CD14-positive monocyte (primary cell): Measurements from ENCODE around the gene TMEM181. TPM values are rescaled to one million over a fixed set of nuclear protein-coding genes. Genes with fewer than 3 reads are reported as not detected.

Experiments
- DNase-seq, 3 donors: peaks; one replicate each; pipeline ENCODE4 v3.0.0-alpha.2; 2011 to 2022
- H2AFZ ChIP-seq: 2 replicates; pipeline ENCODE4 v1.6.0; 2012; ENCODE audit warnings: mild to moderate bottlenecking, low read depth, low read length, inconsistent platforms; ENCODE audit not compliant: insufficient read depth, poor library complexity, severe bottlenecking
- H3K27ac ChIP-seq, 2 donors: 1 replicate in 1 of 2; 2 replicates in 1 of 2; pipeline ENCODE4 v1.5.1; 2012 to 2013; ENCODE audit warnings: low read length in 2 of 2, control low read depth in 1 of 2, inconsistent platforms in 1 of 2, low read depth in 1 of 2, mild to moderate bottlenecking in 1 of 2
- H3K27me3 ChIP-seq, 2 donors: one replicate each; pipeline versions ENCODE4 v1.6.0 to v1.6.1; 2011 to 2013; ENCODE audit warnings: low read length in 2 of 2; ENCODE audit not compliant: control insufficient read depth in 2 of 2, insufficient read depth in 2 of 2
- H3K36me3 ChIP-seq, 2 donors: replicated peaks in 1 of 2; 1 replicate in 1 of 2; 2 replicates in 1 of 2; pipeline versions ENCODE4 v1.5.1 to v1.6.1; 2012 to 2013; ENCODE audit warnings: low read length in 2 of 2, control low read depth in 1 of 2, inconsistent platforms in 1 of 2, mild to moderate bottlenecking in 1 of 2; ENCODE audit not compliant: insufficient read depth in 2 of 2, control insufficient read depth in 1 of 2
- H3K4me1 ChIP-seq, 2 donors: 1 replicate in 1 of 2; 2 replicates in 1 of 2; pipeline versions ENCODE4 v1.5.1 to v1.6.1; 2012 to 2013; ENCODE audit warnings: low read length in 2 of 2, control low read depth in 1 of 2, inconsistent platforms in 1 of 2, mild to moderate bottlenecking in 1 of 2, moderate library complexity in 1 of 2; ENCODE audit not compliant: insufficient read depth in 2 of 2, control insufficient read depth in 1 of 2
- H3K4me2 ChIP-seq: replicated peaks from 2 replicates; pipeline ENCODE3; 2012; ENCODE audit warnings: low read length, moderate library complexity, mild to moderate bottlenecking; ENCODE audit not compliant: poor library complexity, severe bottlenecking; ENCODE audit errors: extremely low read depth
- H3K4me3 ChIP-seq, 3 experiments: fragments of 200-600 bp in 1 of 3; sonication (generic) in 1 of 3; replicated peaks in 1 of 3; 1 replicate in 2 of 3; 2 replicates in 1 of 3; pipeline ENCODE4 v1.5.1; 2011 to 2013; ENCODE audit warnings: low read length in 3 of 3, mild to moderate bottlenecking in 3 of 3, control low read depth in 2 of 3, low read depth in 2 of 3, inconsistent platforms in 1 of 3, moderate library complexity in 1 of 3
- H3K79me2 ChIP-seq: 2 replicates; pipeline ENCODE4 v1.6.0; 2012; ENCODE audit warnings: mild to moderate bottlenecking, control low read depth, inconsistent platforms, low read length, moderate library complexity; ENCODE audit not compliant: insufficient read depth
- H3K9ac ChIP-seq: 2 replicates; pipeline ENCODE4 v1.6.0; 2017; ENCODE audit warnings: low read length, mild to moderate bottlenecking; ENCODE audit not compliant: insufficient read depth, poor library complexity, severe bottlenecking
- H3K9me3 ChIP-seq, 2 donors: replicated peaks in 1 of 2; 1 replicate in 1 of 2; 2 replicates in 1 of 2; pipeline versions ENCODE4 v1.5.1 to v1.6.1; 2012 to 2013; ENCODE audit warnings: low read length in 2 of 2, control low read depth in 1 of 2; ENCODE audit not compliant: control insufficient read depth in 1 of 2, insufficient read depth in 1 of 2
- H4K20me1 ChIP-seq: 2 replicates; pipeline ENCODE4 v1.6.0; 2012; ENCODE audit warnings: mild to moderate bottlenecking, low read length, control low read depth, moderate library complexity; ENCODE audit not compliant: insufficient read depth
- H3K27ac Mint-ChIP-seq, 7 donors: one replicate each; pipeline ENCODE4 v1.8.0; 2020; ENCODE audit warnings: mild to moderate bottlenecking in 7 of 7, mixed read lengths in 7 of 7, moderate library complexity in 6 of 7, inconsistent platforms in 2 of 7
- H3K27me3 Mint-ChIP-seq, 3 donors: one replicate each; pipeline ENCODE4 v1.8.0; 2021 to 2022; ENCODE audit warnings: low read depth in 3 of 3, mild to moderate bottlenecking in 3 of 3, mixed read lengths in 3 of 3, moderate library complexity in 3 of 3, inconsistent platforms in 1 of 3
- H3K36me3 Mint-ChIP-seq, 2 donors: one replicate each; pipeline ENCODE4 v1.8.0; 2020; ENCODE audit warnings: mixed read lengths in 2 of 2, inconsistent platforms in 1 of 2, mild to moderate bottlenecking in 1 of 2
- H3K4me1 Mint-ChIP-seq: one replicate; pipeline ENCODE4 v1.8.0; 2020; ENCODE audit warnings: mild to moderate bottlenecking, mixed read lengths
- H3K4me3 Mint-ChIP-seq, 2 donors: one replicate each; pipeline ENCODE4 v1.8.0; 2020; ENCODE audit warnings: mild to moderate bottlenecking in 2 of 2, mixed read lengths in 2 of 2, moderate library complexity in 1 of 2
- H3K9me3 Mint-ChIP-seq, 7 donors: one replicate each; pipeline ENCODE4 v1.8.0; 2020 to 2022; ENCODE audit warnings: mixed read lengths in 7 of 7, mild to moderate bottlenecking in 6 of 7, moderate library complexity in 6 of 7, inconsistent platforms in 2 of 7
- CTCF ChIP-seq: fragments of 200-600 bp; IDR thresholded peaks from one replicate; pipeline ENCODE4 v1.8.0; 2022; ENCODE audit warnings: antibody characterized with exemption, mild to moderate bottlenecking
- WGBS: methylation state at CpG from one replicate; pipeline ENCODE4 v1.1.5; 2013; ENCODE audit warnings: missing lambda C conversion rate; ENCODE audit not compliant: insufficient coverage; 5-methylcytosine and 5-hydroxymethylcytosine counted together
- intact Hi-C, 2 donors: fragments of 100-400 bp; cut with micrococcal nuclease; formaldehyde crosslinking; loops; one replicate each; pipeline versions ENCODE4 v1.15.0 to v1.15.1; 2023
- polyA plus RNA-seq, 3 donors: library from polyadenylated mRNA; depleted of rRNA in 1 of 3; unstranded in 2 of 3; stranded (reverse) in 1 of 3; fragments of 300-500 nt in 2 of 3; fragments of >200 nt in 1 of 3; fragmentation: Illumina TruSeq in 2 of 3; gene quantifications; 1 replicate in 2 of 3; 2 replicates in 1 of 3; pipeline ENCODE4 v1.2.3, GENCODE V29; 2012 to 2021

The TMEM181 gene
- polyA plus RNA-seq, 3 donors: 2.4 to 6.8 (median 2.6) TPM

- no peak for TF ChIP-seq CTCF
- H3K4me1 Mint-ChIP-seq: peaks cover 13% of the 10 kb centered on the region
- Histone ChIP-seq H3K36me3 (peaks cover 66 to 94% of the 10 kb centered on the region in 2 donors), H3K79me2 (peaks cover 19% of the 10 kb centered on the region), H3K9ac (no peak overlapping the region), H3K27me3 (no peaks in the 10 kb centered on the region), H3K27ac (peak overlapping the region in 1 of 2 donors; percentile 67), H2AFZ (no peak overlapping the region), H3K4me3 (no peak overlapping the region), H3K9me3 (no peaks in the 10 kb centered on the region), H3K4me1 (peaks cover 3 to 12% of the 10 kb centered on the region in 2 donors), H3K4me2 (no peak overlapping the region), H4K20me1 (peaks cover 79% of the 10 kb centered on the region)
- no peaks in the 10 kb centered on the region for H3K9me3 Mint-ChIP-seq
- H3K36me3 Mint-ChIP-seq: peaks cover 65 to 82% of the 10 kb centered on the region in 2 donors
- DNase-seq: no peak
- intact Hi-C loops: loop anchor here in 1 of 2 donors (5.0 kb wide), 1 partner anchor 59 kb away; no protein-coding TSS in a partner anchor
- peak overlapping the region in 5 of 7 donors; percentile 6 to 83 (median 80) for H3K27ac Mint-ChIP-seq
- H3K4me3 Mint-ChIP-seq: no peak overlapping the region
- 95% methylated on average over 9 of the region's 11 CpGs for WGBS
- peaks cover 0 to 2% (median 2%) of the 10 kb centered on the region in 3 donors for H3K27me3 Mint-ChIP-seq
These were observed 73.2 kb downstream of the TMEM181 start for GRCh38 chr6:158633127-158633526.

- Histone ChIP-seq H3K4me1 (peaks cover 3 to 12% of the 10 kb centered on the region in 2 donors), H3K9ac (no peak overlapping the region), H2AFZ (no peak overlapping the region), H3K36me3 (peaks cover 64 to 94% of the 10 kb centered on the region in 2 donors), H3K27ac (peak overlapping the region in 1 of 2 donors; percentile 30), H3K27me3 (no peaks in the 10 kb centered on the region), H3K9me3 (no peaks in the 10 kb centered on the region), H3K4me3 (no peak overlapping the region), H4K20me1 (peaks cover 83% of the 10 kb centered on the region), H3K4me2 (no peak overlapping the region), H3K79me2 (peaks cover 36% of the 10 kb centered on the region)
- peaks cover 23% of the 10 kb centered on the region for H3K4me1 Mint-ChIP-seq
- peak overlapping the region in 2 of 7 donors; percentile 37 to 70 for H3K27ac Mint-ChIP-seq
- no CpG with 5 or more reads among the region's 6 CpGs for WGBS
- peaks cover 0 to 2% (median 2%) of the 10 kb centered on the region in 3 donors for H3K27me3 Mint-ChIP-seq
- TF ChIP-seq CTCF: no peak
- intact Hi-C loops: loop anchor here in 1 of 2 donors (5.0 kb wide), 1 partner anchor 57 kb away; no protein-coding TSS in a partner anchor
- no peaks in the 10 kb centered on the region for H3K9me3 Mint-ChIP-seq
- DNase-seq: no peak
- H3K4me3 Mint-ChIP-seq: no peak overlapping the region
- peaks cover 67 to 83% of the 10 kb centered on the region in 2 donors for H3K36me3 Mint-ChIP-seq
These were observed 75.0 kb downstream of the TMEM181 start for GRCh38 chr6:158634695-158635426.
